ENCODE data around the gene RRP12.
A peak's percentile ranks its signal among the peaks of the same experiment; 100 is the strongest.
"Not testable (repeated sequence)": the region's sequence is repeated elsewhere in the genome, so short reads cannot be mapped to it uniquely, and the experiment has no call there.

RRP12 gene

DNA sequence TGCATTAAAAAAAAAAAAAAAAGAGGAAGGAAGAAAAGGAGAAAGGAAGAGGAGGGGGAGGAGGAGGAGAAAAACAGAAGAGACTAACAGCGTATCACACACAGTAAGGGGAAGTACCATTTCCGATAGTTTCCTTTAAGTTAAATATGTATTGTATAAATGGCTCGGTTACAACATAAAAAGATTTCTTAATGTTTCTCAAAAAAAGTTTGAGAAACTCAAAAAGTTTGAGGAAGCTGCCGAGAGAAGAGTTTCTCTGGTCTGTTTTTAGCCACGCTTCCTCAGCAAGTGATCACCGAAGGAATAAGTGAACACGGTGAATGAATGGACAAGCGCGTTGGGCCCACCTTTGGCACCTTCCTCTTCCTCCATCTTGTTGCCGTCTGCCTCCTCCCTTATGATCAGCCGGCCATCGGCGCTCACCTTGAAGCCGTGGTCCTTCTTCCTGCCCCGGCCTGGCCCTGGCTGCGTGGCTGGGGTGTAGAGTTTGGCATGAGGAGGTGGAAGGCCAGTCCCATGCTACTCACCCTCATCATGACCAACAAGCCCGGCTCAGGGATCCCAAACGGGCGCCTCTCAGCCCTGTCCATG lies 35.3 kb downstream of the RRP12 start:
- DNase-seq = no peak

DNA sequence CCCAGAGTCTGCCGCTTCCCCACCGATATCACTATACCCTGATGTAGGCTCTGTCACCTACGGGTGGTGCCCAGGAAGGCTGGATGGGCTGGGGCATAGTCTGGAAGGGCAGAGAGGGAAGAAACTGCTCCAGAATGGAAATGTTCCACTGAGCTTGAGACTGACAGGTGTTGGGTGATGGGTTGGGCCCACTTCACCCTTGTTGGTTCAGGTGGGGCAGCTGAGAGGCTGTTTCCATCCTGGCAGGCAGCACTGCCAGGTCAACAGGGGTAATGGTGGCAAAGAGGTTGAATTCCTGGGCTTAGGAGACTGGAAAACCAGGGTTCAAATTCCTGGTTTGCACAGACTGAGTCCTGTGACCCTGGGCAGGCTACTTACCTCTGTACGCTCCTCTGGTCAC lies 38.1 kb downstream of the RRP12 start:
- DNase-seq = no peak

DNA sequence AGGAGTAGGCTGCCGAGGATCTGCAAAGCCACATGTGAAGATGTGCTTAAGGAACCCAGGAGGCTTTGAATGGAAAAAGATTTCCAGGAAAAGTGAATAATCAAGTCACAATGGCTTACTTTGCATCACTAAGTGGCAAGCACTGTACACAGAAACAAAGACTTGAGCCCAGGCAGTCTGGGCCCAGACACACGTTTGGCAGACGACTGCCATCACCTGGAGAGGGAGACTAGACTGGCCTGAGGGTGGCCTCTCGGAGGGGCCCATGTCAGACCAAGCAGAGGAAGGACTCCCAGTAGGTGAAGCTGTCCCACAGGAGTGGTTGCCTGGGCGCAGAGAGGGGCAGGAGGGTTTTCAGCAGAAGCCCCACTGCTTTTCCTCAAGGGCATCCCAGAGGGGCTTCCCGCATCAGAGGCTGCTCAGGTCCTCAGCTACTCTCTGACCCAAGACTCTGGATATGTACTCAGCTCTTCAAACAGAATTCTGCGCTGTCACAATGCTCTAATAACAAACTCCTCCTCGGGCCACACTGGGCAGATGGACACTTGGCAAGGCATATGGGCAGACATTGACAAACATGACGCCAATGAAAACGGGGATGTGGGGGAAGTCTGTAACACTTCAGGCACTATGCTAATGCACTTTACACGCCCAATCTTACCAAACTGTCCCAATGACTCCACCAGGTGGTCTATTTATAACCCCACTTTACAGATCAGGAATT lies 38.7 kb downstream of the RRP12 start:
- DNase-seq = no peak

DNA sequence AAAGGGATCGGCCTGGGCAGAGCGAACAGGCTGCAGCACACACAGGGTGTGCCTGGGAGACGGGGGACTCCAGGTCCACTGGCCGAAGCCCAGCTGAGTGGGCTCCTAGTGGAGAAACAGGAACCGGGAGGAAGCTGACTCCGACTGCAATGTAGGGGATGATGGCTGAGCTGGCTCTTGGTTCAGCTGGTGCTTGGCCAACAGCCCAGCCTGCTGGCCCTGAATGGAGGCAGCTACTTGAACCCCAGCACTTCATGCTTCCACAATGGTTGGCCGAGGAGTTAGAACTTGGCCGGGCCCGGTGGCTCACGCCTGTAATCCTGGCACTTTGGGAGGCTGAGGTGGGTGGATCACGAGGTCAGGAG lies 39.6 kb downstream of the RRP12 start:
- DNase-seq = no peak

DNA sequence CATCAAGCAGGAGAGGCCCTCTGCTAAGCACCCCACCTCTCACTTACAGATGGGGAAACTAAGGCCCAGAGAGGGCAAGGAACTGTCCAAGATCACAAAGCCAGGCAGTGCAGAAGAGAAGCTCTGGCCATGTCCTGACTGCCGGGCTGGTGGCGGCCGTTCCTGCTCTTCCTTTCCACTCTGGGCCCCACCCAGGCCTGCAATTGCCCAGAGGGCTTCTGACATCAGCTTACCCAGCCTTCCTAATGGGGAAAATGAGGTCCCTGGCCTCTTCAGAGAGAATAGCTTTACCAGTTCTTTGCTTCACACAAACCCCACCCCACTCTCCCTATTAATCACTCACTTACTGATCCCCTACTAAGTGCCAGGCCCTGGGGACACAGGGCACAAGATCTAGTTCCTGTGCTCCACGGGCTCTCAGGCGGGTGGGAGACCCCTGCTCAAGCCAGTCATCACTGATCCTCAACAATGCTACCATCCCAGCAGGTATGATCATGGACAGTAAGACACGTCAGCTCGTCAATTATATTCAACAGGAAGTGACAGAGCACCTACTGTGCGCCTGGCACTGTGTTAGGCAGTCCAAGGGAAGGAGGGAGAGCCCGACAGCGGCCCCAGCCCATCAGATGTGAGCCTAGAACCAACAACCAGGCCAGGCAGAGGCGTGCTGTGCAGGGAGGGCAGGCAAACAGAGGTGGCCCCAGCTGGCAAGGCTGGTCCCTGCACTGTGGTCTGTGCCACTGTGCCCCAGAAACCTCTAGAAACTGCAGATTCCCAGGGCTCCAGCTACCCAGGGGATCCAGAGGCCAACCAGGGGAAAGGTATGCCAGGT lies 40.2 kb downstream of the RRP12 start:
- no peak for DNase-seq

DNA sequence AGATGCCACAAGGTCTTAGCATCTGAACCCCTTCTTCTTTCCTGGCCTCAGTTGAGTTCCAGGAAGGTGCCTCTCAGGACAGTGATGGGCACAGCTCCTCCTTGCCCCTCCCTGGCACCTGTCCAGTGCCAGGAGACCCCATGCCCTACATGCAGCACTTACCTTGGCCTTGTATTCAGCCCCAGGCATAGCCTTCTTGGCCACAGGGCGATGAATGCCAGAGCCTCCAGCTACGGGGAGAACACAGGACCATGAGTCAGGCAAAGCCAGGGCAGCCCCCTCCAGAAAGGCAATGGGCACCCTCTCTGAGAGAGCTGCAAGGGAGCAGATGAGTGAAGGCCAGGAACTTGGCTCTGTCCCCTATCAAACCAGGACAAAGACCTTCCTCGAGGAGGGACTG lies 42.4 kb downstream of the RRP12 start:
- no peak for DNase-seq

DNA sequence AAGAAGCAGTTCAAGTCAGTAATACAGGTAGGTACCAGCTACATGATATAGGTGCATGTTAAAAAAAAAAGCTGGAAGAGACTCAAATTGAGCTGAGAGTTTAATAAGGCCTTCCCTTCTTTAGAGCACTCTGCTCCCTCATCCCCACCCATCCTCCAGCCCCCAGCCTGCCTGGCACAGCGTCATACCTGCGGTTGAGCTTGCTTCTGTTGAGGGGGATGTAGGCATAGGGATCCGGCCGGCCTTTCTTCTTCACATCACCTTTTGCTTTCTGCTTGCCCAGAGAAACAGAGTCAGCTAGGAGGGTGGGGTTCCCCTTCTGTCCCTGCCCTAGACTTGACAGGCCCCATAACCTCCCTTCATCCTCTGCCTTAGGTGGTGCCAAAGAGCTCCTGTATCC lies 42.8 kb downstream of the RRP12 start:
- no peak for DNase-seq

DNA sequence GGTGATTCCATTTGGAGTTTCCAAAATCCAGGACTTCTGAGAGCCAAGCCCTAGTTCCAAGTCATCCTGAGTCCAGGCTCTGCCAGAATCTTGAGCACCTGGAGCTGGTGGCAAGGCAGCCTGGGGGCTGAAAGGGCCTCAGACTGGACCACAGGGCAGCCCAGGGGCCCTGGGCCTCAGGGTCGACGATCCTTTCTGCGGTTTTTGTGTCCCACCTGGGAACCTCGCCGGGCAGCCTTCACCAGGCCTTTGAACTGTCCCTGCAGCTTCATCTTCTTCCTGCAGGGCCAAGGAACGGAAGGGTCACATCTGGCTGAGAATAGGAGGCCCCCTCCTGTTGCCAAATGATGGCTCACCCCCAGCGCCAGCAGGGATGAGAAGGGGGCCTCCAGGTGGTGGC lies 44.2 kb downstream of the RRP12 start:
- DNase-seq = no peak

DNA sequence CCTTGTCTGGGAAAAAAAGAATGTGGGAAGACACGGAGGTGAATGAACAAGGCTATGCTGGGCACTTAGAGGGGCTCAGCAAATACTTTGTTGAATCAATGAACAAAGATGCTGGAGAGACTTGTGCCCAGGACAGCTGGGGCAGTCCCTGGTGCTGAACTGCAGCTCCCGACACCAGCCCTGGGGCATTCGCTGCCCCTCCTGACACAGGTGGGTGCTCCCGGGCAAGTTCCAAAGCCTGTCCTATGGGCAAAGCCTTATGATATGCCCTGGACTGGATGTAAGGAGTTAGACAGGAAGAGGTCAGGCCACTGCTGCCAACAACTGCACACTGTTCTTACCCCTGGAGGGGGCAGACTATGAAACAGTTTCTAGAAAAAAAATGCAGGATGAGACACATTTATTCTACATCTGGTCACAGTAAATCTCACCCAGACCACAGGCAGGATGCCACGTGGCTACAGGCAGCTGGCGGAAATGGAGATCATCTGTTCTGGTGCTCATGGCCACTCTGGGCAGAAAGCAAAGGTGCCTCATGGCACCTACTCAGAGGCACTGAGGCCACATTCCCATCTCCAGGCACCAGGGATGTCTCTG lies 44.7 kb downstream of the RRP12 start:
- DNase-seq = no peak

DNA sequence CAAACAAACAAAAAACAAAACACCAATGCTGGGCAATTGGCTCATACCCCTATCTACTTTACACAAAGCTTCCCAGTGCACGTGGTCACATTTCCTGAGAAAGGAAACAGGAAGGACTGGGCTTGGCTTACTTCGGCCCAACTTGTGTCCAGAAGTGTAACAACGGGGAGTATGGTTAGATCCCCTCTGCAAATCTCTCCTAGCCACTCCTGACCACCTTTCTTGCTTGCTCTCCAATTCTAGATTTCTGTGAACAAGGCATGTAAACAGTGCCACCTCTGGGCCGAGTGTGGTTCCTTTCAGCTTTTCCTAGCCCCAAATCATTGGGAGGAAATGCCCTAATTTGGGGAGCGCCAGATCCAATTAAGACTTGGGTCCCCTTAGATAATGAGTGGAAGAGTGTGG lies 45.6 kb downstream of the RRP12 start:
- DNase-seq = no peak

DNA sequence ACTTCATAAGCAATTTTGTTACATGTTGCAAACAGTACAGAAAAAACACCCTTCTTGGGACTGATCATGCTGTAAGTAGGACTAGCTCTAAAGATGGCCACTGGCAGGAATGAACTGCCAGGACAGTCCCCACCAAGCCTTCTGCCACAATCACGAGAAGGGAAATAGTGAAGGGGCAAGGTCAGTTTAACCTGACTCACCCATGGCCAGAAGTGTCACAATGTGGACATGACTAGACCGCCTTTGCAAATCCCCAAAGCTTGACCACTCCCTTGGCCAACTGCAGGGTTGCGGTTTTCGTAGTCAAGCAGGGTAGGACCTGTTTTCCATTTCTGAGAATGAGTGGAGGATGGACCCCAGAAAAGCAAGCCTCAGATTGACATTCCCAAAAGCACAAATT lies 47.2 kb downstream of the RRP12 start:
- no peak for DNase-seq

DNA sequence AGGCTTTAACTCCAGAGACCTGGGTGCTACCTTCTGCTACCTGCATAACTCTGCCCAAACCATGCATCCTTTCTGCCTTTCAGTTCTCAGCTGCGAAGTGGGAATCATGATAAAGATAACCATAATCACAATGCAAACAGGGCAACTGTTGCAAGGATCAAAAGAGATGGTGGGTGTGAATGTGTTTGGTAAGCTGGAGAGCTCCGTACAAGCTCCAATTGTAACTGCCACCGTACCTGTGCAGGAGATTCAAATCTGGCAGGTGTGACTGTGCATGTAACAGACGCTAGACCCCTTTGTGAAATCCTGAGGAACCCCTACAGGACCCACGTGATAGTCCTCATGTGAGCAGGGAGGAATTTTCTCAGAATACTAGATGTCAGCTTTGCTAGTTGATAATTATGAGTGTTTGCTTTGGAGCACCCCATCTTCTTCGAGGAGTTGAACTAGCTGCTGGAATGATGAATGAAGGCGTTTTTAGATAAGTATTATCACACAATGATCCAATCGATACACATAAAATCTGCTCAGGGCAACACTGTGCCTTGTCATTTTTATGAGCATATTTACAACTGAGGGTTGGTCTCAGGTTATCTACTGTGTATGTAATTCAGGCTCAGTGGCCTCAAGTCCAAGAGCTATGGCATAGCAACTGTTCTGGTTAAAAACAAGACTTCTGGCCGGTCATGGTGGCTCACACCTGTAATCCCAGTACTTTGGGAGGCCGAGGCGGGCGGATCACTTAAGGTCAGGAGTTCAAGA lies 51.2 kb downstream of the RRP12 start:
- no peak for DNase-seq

DNA sequence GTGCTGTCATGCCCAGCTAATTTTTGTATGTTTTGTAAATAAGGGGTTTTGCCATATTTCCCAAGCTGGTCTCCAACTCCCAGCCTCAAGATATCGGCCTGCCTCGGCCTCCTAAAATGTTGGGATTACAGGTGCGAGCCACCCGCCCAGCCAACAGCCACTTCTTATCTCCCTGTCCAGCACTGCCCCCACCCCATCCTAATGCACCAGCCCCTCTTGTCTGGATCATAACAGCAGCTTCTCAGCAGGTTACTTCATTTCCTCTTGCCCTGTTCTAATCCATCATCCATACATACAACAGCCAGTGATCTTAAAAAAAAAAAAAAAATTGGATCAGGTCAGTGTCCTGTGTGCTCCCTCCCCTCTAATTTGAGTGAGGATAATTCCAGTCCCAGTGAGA lies 53.8 kb downstream of the RRP12 start:
- no peak for DNase-seq

DNA sequence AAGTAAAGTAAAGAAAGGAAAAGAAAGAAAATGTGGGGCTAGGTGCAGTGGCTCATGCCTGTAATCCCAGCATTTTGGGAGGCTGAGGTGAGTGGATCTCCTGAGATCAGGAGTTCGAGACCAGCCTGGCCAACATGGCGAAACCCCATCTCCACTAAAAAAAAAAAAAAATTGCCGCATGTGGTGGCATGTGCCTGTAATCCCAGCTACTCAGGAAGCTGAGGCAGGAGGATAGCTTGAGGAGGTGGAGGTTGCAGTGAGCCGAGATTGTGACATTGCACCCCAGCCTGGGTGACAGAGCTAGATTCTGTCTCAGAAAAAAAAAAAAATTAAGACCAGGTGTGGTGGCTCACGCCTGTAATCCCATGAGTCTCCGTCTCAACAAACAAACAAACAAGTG lies 57.5 kb downstream of the RRP12 start:
- DNase-seq = not testable (repeated sequence)

DNA sequence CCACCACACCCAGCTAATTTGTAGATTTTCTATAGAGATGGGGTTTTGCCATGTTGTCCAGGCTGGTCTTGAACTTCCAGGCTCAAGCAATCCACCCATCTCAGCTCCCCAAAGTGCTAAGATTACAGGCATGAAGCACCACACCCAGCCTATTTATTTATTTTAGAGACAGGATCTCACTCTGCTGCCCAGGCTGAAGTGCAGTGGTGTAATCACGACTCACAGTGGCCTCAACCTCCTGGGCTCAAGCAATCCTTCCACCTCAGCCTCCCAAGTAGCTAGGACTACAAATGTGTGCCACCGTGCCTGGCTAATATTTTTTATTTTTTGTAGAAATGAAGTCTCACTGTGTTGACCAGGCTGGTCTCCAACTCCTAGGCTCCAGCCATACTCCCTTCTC lies 59.7 kb downstream of the RRP12 start:
- no peak for DNase-seq

DNA sequence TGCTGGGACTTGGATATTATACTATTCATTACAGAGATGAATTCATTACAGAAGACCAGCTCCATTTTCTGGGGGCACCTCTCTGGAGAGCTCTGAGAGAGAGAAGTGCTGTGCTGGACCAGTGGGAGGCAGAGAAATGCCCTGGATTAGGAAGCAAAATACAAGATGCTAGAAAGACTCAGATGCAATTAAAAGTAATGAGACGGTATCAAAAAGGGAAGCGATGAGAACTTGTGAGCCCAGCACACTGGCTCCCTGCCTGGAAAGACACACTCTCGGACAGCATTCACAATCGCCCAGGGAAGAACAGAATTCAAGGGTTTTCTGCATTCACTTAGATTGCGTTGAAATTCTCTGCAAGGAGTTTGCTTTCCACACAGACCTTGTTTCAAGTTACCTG lies 63.1 kb downstream of the RRP12 start:
- DNase-seq = no peak

DNA sequence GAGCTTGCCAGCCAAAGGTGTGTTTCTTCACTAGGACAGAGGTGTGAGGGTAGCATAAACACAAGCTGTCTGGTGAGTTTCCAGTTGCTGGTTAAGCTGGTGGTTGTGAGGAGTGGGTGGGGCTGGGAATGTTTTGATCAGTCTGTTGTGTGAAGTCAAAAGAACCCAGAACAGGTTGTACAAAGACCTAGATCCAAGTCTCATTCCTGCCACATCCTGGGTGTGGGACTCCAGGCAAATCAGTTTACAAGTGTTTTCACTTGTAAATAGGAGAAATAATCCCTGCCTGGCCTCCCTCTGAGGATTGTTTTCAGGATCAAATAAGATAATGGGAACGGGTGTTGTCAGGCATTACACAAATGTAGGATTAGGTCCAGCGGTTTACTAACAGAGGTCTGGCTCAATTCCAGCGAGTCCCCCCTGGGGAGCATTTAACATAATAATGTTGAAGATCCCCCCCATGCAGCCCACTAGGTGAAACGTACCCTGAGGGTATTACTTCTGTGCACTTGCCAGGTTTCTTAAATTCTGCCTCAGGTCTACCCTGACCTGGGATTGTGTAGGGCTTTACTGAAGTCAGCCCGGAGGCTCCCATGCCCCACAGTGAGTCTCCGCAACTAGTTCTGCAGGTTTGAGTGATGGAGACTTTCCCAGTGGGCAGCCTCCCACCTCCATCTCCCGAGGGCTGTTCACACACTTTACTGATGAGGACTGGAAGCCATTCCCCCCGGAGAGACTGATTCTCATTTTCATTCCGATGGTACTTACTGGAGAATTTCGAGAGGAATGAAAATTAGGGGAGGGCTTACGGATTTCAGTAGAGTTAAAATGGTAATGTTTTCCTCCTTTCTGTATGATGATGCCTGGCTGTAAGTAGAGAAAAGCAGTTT lies 64.0 kb downstream of the RRP12 start:
- no peak for DNase-seq

DNA sequence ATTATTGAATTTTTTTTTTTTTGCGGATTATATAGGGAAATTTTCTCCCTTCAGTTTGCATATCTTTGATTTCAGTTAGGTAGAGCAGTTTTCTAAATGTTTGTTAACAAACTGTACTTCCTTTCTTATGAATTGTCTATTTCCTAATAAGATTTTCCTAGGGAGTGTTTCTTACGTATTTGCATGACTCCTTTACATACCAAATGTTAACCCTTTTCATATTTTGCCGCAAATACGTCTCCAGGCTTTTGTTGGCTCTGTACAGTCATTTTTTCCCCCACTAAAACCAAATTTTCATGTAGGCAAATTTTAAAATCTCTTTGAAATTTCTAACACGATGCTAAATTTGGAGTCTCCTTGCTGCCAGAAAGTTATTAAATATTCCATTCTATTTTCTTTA lies 64.7 kb downstream of the RRP12 start:
- DNase-seq = no peak

DNA sequence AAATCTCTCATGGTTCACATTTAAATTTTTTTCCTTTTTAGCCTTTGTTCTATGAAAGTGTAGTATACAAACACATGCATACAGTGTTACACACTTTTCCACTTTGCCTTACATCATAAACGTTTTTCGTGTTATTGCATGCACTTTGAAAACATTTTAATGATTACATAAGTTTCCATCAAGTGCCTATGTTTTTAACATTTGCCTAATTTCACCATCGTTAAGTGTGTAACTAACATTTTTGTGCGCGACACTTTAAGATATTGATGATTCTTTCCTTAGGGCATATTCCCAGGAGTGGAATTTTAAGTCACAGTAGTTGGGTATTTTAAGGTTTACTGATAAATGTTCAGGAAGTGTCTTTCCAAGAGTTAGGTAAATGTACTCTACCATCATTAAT lies 65.1 kb downstream of the RRP12 start:
- no peak for DNase-seq

DNA sequence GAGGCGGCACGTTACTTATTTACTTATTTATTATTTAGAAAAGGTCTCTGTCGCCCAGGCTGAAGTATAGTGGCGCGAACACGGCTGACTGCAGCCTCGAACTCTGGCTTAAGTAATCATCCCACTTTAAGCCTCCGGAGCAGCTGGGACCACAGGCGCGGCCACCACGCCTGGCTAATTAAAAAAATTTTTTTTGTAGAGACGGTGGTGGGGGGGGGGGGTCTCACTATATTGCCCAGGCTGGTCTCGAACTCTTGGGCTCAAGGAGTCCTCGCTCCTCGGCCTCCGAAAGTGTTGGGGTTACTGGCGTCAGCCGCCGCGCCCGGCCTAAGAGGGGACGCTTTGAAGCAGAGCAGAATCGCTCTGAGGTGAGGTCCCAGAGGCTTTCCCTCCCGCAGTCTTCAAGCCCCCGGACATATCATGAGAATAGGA lies 65.9 kb downstream of the RRP12 start:
- DNase-seq = no peak

DNA sequence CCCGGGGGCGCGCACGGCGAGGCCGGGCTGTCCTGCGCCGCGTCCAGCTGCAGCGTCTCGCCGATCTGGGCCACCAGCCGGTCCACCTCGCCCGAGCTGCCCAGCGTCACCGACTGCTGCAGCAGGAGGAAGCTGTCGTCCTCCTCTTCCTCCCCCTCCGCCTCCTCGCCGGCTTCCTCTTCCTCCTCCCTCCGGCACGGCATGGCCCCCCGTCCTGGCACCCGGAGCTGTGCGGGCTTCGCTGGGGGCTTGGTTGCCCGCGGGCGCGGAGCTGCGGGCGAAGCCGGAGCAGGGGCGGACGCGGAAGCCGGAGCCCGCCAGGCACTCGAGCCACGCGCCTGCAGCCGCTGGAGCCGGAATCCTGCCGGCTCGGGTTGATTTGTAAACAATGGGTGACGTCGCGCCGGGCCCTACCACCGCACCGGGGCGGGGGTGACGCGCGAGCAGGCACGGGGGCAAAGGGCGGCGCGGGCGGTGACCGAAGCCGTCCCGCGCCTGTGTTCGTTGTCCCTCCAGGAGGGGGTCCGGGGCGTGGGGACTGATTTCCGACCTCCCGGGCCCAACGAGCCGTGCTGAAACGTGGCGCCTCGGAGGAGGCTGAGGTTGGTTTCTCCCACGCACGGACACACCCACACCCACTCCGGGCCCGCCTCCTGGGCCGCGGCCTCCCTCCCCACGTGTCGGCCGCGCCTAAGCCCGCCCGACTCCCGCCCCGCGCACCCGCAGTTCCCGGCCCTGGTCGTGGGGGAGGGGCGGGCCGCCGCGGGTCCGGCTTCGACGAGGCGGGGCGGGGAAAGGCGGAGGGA lies 66.6 kb downstream of the RRP12 start, which contains the start of gene FRAT2:
Gene FRAT2 (minus strand): TSS at position 360 of the 806 bp plus-strand sequence. CDS start 157 bp downstream, at position 203.
- DNase-seq = peak; percentile 89

Measured in fibroblast of skin of back (primary cell).